GM12801 (cell line): ENCODE data around the gene AFAP1L2.

Experiments used
- TF ChIP-seq, protein P1 (sequence below): IDR thresholded peaks from one replicate; pipeline ENCODE4 v1.5.1; 2011; ENCODE audit warnings: control low read depth; ENCODE audit not compliant: insufficient read length; ENCODE audit errors: extremely low read depth

The AFAP1L2 gene

DNA sequence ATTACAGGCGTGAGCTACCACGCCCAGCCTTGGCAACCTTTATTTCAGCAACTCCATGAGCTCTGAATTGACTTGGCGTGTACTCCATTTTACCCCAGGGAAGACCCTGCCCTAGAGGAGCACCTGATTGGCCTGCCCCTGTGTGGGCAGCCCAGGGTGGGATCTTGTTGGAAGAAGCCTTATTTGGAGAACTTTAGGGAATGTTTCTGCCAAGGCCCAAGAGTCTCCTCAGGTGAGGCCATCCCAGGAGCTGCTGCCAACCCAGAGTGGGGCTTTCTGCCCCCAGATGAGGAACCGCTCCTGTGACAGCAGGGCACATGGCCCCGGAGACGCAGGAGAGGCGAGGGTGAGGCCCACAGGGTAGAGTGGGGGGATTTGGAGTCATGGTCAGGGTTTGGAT is 123.3 kb downstream of the AFAP1L2 start:
- TF ChIP-seq, protein P1, sequence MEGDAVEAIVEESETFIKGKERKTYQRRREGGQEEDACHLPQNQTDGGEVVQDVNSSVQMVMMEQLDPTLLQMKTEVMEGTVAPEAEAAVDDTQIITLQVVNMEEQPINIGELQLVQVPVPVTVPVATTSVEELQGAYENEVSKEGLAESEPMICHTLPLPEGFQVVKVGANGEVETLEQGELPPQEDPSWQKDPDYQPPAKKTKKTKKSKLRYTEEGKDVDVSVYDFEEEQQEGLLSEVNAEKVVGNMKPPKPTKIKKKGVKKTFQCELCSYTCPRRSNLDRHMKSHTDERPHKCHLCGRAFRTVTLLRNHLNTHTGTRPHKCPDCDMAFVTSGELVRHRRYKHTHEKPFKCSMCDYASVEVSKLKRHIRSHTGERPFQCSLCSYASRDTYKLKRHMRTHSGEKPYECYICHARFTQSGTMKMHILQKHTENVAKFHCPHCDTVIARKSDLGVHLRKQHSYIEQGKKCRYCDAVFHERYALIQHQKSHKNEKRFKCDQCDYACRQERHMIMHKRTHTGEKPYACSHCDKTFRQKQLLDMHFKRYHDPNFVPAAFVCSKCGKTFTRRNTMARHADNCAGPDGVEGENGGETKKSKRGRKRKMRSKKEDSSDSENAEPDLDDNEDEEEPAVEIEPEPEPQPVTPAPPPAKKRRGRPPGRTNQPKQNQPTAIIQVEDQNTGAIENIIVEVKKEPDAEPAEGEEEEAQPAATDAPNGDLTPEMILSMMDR, result no peak

DNA sequence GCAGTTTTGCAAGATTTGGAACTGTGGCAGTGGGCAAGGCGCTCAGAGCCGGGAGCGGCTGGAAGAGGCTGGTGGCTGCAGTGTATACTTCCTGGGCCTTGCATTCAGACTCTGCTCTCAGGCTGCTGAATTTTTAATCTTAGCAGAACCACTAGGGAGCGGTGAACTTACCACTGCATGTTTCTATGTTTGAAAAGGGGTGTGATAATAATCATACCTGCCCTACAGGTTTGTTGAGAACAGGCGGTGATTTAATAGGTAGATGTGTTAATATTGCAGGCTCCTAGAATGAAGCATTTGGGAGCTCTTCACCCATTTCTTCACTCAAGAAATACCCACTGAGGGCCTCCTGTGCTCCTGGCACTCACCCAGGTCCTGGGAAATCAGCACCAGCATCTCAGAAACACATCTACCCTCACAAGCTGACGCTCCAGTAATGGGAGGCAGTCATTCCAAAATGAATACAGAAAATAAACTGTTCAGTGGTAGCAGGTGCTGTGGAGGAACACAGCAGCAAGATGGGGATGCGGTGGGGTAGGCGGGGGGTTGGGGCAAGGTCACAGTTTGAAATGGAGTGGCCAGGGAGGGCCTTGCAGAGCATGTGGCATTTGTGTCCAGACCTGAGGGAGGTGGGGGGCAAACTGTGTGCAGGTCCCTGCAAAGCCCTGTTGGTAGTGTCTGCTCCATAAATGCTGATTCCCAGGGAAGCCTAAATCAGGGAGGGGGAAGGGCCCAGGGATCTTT is 124.2 kb downstream of the AFAP1L2 start:
- TF ChIP-seq, protein P1, result no peak

DNA sequence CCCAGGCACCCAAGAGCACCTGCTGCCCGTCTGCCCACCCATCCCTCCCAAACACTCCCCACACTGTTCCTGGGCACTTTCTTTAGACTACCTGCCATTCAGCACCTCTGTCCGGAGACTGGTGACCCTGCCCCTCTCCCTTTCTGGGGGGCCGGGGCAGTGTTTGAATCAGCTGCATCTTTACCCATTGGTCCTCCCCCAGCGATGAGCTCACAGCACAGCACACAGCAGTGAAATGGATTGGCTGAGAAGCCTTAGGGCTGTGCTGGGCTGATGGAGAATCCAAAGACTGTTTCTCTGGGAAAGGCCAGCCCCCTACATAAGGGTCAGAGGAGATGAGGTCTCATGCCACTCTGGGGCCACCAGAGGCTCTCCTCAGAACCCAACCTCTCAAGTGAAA is 125.0 kb downstream of the AFAP1L2 start:
- TF ChIP-seq, protein P1, result no peak

DNA sequence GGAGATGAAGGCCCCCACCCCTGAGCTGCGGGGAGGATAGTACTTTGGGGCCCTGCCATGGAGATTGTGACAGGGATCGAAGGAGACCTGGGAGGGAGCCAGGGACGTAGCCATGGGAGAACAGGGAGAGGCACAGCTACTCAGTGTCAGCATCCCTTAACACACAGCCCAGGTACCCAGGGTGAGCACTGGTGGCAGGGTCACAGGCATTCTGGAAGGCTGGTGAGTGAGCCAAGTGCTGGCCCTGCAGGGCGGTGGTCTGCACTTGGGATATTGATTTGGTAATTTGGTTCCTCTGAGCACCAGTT is 125.5 kb downstream of the AFAP1L2 start:
- TF ChIP-seq, protein P1, result no peak

DNA sequence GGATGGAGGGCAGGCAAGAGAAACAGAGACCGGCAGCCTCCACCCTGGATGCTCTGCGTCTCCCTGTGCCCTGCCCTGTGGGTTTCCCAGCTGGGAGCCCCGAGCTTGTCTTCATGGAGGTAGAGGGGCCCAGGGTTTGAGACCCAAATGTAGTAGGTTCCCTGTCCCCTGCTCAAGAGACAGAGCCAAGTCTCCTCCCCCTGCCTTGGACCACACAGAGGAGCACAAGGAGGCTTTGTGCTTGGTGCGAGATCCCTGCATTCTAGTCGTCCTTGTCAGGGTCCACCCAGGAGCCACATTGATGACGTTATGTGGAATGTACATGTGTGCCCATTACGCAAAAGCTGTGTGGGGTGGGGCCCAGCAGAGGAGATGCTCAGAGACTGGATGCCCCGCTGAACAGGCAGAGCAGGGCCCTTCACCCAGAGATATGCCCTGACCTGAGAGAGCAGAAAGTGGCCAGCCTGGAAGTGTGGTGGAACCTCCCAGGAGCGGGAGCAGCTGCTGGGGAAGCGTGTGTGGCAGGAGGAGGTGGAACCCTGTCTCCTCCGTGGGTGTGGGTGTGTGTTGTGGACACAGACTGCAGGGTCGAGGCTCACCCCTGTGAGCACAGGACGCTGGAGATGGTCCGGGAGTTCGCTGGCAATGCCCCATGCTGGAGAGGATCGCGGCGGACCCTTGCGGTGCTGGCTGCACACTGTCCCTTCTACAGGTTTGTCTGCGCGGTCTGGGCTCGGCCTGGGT is 126.0 kb downstream of the AFAP1L2 start:
- TF ChIP-seq, protein P1, result no peak

DNA sequence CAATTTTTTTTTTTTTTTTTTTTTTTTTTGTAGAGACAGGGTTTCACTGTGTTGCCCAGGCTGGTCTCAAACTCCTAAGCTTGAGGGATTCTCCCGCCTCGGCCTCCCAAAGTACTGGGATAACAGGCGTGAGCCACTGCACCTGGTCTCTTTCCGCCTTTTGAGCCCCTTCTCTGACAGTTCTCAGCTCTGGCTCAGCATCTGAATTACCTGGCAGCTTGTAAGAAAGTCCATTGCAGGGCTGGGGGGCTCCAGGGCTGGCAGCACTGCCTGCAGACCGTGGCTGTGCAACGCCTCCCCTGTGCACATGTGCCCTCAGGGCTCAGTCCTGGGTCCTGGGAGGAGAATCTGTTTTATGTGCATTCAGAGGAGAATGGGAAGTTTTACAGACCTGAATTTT is 127.6 kb downstream of the AFAP1L2 start:
- TF ChIP-seq, protein P1, result no peak

GRCh38 chr10:114276066-114276465 is 128.2 kb downstream of the AFAP1L2 start:
- TF ChIP-seq, protein P1, result no peak
